OCI-LY7 (cell line): ENCODE measurements around the gene HSPBP1. TPM values are rescaled to one million over a fixed set of nuclear protein-coding genes. Genes with fewer than 3 reads are reported as not detected.

Experiments used
- BruUV-seq: library from RNA; stranded (reverse); fragments of 400-500 nt; replicated peaks from 2 replicates; lab custom pipeline; 2021; lab: Mats Ljungman, UMichigan
- CTCF ChIA-PET: fragments of 300-600 bp; sonication (Branson Sonifier 250); formaldehyde crosslinking; loops from one replicate; lab custom pipeline; 2022; ENCODE audit warnings: antibody characterized with exemption; ENCODE audit not compliant: unreplicated experiment; lab: Charles Lee
- POLR2A ChIA-PET: fragments of 300-600 bp; sonication (Branson Sonifier 250); formaldehyde crosslinking; loops from one replicate; lab custom pipeline; 2022; ENCODE audit warnings: antibody characterized with exemption; lab: Charles Lee
- DNase-seq: peaks from one replicate; pipeline ENCODE4 v3.0.0-alpha.2; 2015; ENCODE audit warnings: low spot score
- H2AFZ ChIP-seq: fragments of 200-600 bp; sonication (generic), shearing (Covaris generic); 2 replicates; pipeline ENCODE4 v1.6.1; 2014; ENCODE audit warnings: mild to moderate bottlenecking, antibody characterized with exemption, low read length, moderate library complexity
- H3K27ac ChIP-seq: fragments of 200-600 bp; sonication (generic); 2 replicates; pipeline ENCODE4 v1.5.1; 2014; ENCODE audit warnings: mixed run types, low read depth, mild to moderate bottlenecking, moderate library complexity, low read length, inconsistent platforms; ENCODE audit not compliant: poor library complexity, severe bottlenecking
- H3K36me3 ChIP-seq: fragments of 200-600 bp; sonication (generic); 2 replicates; pipeline ENCODE4 v1.6.1; 2014; ENCODE audit warnings: mild to moderate bottlenecking, antibody characterized with exemption, low read length, moderate library complexity, mixed read lengths; ENCODE audit not compliant: insufficient read depth
- H3K4me1 ChIP-seq: fragments of 200-600 bp; sonication (generic); 2 replicates; pipeline ENCODE4 v1.5.1; 2014; ENCODE audit warnings: mild to moderate bottlenecking, low read length; ENCODE audit not compliant: insufficient read depth, poor library complexity, severe bottlenecking
- H3K4me2 ChIP-seq: fragments of 200-600 bp; sonication (generic); 2 replicates; pipeline ENCODE4 v1.6.1; 2014; ENCODE audit warnings: mild to moderate bottlenecking, low read length
- H3K4me3 ChIP-seq: fragments of 200-600 bp; sonication (generic); 2 replicates; pipeline ENCODE4 v1.5.1; 2014; ENCODE audit warnings: mild to moderate bottlenecking, low read depth, low read length; ENCODE audit not compliant: poor library complexity, severe bottlenecking
- H3K79me2 ChIP-seq: fragments of 200-600 bp; sonication (generic); 2 replicates; pipeline ENCODE4 v1.6.1; 2016; ENCODE audit warnings: low read depth, mild to moderate bottlenecking, low read length, moderate library complexity, mixed read lengths; ENCODE audit not compliant: insufficient read depth
- H3K9me2 ChIP-seq: fragments of 200-600 bp; sonication (generic); 2 replicates; pipeline ENCODE4 v1.6.1; 2016; ENCODE audit warnings: mild to moderate bottlenecking, low read length, mixed read lengths; ENCODE audit not compliant: insufficient read depth
- H3K9me3 ChIP-seq: fragments of 200-600 bp; sonication (generic); 2 replicates; pipeline ENCODE4 v1.6.1; 2014; ENCODE audit warnings: mild to moderate bottlenecking, mixed run types, low read length, mixed read lengths
- H4K20me1 ChIP-seq: fragments of 200-600 bp; sonication (generic); 2 replicates; pipeline ENCODE4 v1.6.1; 2014; ENCODE audit warnings: mild to moderate bottlenecking, antibody characterized with exemption, low read length, moderate library complexity, mixed read lengths; ENCODE audit not compliant: insufficient read depth
- EZH2phosphoT487 ChIP-seq: fragments of 200-600 bp; sonication (generic); IDR thresholded peaks from 2 replicates; pipeline ENCODE4 v1.6.1; 2018; ENCODE audit warnings: low read depth, borderline replicate concordance, mild to moderate bottlenecking, mixed run types, antibody characterized with exemption, low read length, moderate library complexity, mixed read lengths
- intact Hi-C: fragments of 100-400 bp; cut with micrococcal nuclease; formaldehyde crosslinking; loops from one replicate; pipeline ENCODE4 v1.10.0; 2022; ENCODE audit not compliant: unreplicated experiment
- total RNA-seq, 2 experiments: library from RNA; depleted of rRNA in 1 of 2; stranded (reverse); fragments of >200 nt in 1 of 2; shearing (Covaris generic) in 1 of 2; gene quantifications; 2 replicates each; pipeline ENCODE4 v1.2.3, GENCODE V29; 2014 to 2022
- TF ChIP-seq, protein P1 (sequence below): fragments of 200-600 bp; sonication (generic); conservative IDR thresholded peaks from 2 replicates; pipeline ENCODE4 v1.5.1; 2014; ENCODE audit warnings: mild to moderate bottlenecking, antibody characterized with exemption, low read length, moderate library complexity, mixed read lengths

The HSPBP1 gene
- total RNA-seq, 2 experiments from 2014 or later, result 38.7 to 41.3 TPM

DNA sequence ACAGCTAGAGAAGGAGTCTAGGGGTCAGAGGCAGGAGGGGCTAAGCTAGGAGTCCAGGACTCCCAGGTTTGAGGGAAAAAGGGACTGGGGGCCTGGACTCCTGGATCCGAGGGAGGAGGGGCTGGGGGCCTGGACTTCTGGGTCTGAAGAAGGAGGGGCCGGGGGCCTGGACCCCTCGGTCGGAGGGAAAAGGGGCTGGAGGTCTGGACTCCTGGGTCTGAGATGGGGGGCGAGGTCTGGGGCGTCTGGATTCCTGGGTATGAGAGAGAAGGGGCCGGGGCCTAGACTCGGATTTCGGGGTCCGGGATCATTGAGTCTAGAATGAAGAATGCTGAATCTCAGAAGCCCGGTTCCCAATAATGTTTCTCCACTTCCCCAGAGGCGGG, 22.4 kb upstream of the HSPBP1 start:
- intact Hi-C loops, result loop anchor here (5.0 kb wide), 1 partner anchor 35 kb away; the partner anchor contains the start of gene KMT5C
- no TSS peak for BruUV-seq
- Histone ChIP-seq H3K79me2 (no peaks in the 10 kb centered on the region), H3K9me2 (no peaks in the 10 kb centered on the region), H3K4me1 (peaks cover 43% of the 10 kb centered on the region), H3K9me3 (no peaks in the 10 kb centered on the region), H3K4me2 (peak overlapping the region; percentile 71), H2AFZ (peak overlapping the region; percentile 32; the same call in 1 of the 2 replicates), H4K20me1 (no peaks in the 10 kb centered on the region), H3K27ac (peak overlapping the region; percentile 15), H3K36me3 (peaks cover 37% of the 10 kb centered on the region), H3K4me3 (peak overlapping the region; percentile 56)
- ChIA-PET CTCF (interaction anchor here (0.6 to 1.2 kb wide), 2 partner anchors 48 to 82 kb away, joined by 3 read pairs; partner anchors contain the start of gene TMEM238), POLR2A (interaction anchor here (0.6 to 1.8 kb wide), 2 partner anchors 42 to 48 kb away, joined by 3 to 4 read pairs; no protein-coding TSS in a partner anchor)
- DNase-seq, result no peak
- no peak for TF ChIP-seq EZH2phosphoT487
- TF ChIP-seq, protein P1, sequence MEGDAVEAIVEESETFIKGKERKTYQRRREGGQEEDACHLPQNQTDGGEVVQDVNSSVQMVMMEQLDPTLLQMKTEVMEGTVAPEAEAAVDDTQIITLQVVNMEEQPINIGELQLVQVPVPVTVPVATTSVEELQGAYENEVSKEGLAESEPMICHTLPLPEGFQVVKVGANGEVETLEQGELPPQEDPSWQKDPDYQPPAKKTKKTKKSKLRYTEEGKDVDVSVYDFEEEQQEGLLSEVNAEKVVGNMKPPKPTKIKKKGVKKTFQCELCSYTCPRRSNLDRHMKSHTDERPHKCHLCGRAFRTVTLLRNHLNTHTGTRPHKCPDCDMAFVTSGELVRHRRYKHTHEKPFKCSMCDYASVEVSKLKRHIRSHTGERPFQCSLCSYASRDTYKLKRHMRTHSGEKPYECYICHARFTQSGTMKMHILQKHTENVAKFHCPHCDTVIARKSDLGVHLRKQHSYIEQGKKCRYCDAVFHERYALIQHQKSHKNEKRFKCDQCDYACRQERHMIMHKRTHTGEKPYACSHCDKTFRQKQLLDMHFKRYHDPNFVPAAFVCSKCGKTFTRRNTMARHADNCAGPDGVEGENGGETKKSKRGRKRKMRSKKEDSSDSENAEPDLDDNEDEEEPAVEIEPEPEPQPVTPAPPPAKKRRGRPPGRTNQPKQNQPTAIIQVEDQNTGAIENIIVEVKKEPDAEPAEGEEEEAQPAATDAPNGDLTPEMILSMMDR, result no peak

DNA sequence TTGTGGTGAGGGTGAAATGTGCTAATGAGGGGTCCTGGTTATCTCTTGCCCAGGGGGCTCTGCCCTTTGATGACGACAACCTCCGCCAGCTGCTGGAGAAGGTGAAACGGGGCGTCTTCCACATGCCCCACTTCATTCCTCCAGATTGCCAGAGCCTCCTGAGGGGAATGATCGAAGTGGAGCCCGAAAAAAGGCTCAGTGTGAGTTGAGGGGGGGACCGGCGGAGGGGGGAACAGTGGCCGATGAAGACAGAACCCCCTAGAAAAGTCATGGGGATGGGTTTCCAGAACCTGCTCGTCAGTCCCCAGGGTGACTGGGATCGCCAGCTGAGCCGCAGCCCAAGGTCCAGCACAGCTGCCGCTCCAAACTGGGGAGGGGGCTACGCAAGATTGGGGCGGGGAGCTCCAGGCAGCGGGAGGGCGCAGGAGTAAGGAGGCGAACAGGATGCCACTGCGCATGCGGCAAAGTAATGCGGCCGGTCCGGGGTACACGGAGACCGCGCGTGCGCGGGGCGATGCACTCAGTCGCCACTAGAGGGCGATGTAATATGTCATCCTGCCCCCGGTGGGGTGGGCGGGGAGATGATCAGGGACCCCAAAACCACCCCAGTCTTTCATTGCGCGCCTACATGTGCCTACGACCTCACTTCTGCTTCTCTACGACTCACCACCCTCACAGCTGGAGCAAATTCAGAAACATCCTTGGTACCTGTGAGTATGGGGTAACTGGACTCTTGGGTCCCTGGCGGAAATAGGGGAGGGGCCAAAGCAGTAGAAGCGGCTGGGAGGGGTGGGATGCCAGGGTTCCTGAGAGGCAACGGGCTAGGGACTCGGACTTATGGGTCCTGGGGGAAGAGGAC, 21.8 kb upstream of the HSPBP1 start:
- H3K4me3 ChIP-seq, result peak overlapping the region; percentile 56
- CTCF ChIA-PET, result interaction anchor here (0.6 to 1.2 kb wide), 5 partner anchors 10 to 158 kb away, joined by 3 to 5 read pairs (median 3); partner anchors contain the start of gene TMEM238
- peak; percentile 91 for DNase-seq
- H3K9me3 ChIP-seq, result no peaks in the 10 kb centered on the region
- intact Hi-C loops, result loop anchor here (5.0 kb wide), 1 partner anchor 36 kb away; the partner anchor contains the start of gene KMT5C
- no peak for TF ChIP-seq EZH2phosphoT487
- TF ChIP-seq, protein P1, result peak; percentile 96
- H2AFZ ChIP-seq, result peak overlapping the region; percentile 32; the same call in 1 of the 2 replicates
- H3K4me2 ChIP-seq, result peak overlapping the region; percentile 71
- POLR2A ChIA-PET, result interaction anchor here (0.8 to 1.8 kb wide), 2 partner anchors 23 to 47 kb away, joined by 4 to 5 read pairs; no protein-coding TSS in a partner anchor
- BruUV-seq, result no TSS peak
- H4K20me1 ChIP-seq, result no peaks in the 10 kb centered on the region
- peak overlapping the region; percentile 15 for H3K27ac ChIP-seq
- H3K36me3 ChIP-seq, result peaks cover 35% of the 10 kb centered on the region
- no peaks in the 10 kb centered on the region for H3K79me2 ChIP-seq
- H3K4me1 ChIP-seq, result peaks cover 37% of the 10 kb centered on the region
- H3K9me2 ChIP-seq, result no peaks in the 10 kb centered on the region
